NCI-H82 (cell line): ENCODE data around the gene TUBA4A.

ENCODE experiments used
- DNase-seq: peaks from one replicate; lab custom pipeline; 2025; lab: John Stamatoyannopoulos, UW

The TUBA4A gene

DNA sequence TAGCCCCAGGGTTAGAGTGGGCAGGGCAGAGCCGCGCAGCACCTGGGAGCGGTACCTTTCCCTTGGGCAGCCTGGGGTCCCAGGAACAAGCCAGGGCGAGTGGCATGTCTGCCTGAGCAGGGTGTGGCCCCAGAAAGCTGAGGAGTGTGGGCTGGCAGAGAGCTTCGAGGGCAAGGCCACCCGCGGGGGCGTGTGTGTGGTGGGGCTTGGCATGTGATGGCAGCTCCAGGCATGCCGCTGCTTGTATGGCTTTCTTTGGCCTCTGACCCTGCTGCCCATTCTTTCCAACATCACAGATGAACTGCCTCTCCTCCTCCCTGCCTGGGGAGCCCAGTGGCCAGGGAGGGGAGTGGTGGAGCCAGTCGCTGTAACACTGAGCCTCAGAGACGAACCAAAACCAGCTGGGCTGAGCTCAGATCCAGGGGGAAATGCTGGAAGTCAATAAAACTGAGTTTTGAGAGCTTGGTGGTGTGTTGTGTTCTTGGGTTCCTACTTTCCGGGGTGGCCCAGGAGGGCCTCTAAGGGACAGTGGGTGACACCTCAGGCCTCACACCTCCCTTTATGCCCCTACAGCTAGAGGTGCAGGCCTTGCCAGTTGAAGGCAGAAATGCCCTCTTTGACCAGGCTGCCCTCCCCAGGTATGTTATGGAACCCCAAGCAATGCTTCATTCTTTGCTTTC is 32.9 kb upstream of the TUBA4A start:
- no peak for DNase-seq

GRCh38 chr2:219285894-219286425 is 32.2 kb upstream of the TUBA4A start:
- DNase-seq, result peak; percentile 68

GRCh38 chr2:219285373-219285735 is 31.6 kb upstream of the TUBA4A start:
- no peak for DNase-seq

GRCh38 chr2:219284501-219285372 is 31.0 kb upstream of the TUBA4A start:
- DNase-seq, result no peak

GRCh38 chr2:219282943-219283581 is 29.3 kb upstream of the TUBA4A start:
- no peak for DNase-seq

DNA sequence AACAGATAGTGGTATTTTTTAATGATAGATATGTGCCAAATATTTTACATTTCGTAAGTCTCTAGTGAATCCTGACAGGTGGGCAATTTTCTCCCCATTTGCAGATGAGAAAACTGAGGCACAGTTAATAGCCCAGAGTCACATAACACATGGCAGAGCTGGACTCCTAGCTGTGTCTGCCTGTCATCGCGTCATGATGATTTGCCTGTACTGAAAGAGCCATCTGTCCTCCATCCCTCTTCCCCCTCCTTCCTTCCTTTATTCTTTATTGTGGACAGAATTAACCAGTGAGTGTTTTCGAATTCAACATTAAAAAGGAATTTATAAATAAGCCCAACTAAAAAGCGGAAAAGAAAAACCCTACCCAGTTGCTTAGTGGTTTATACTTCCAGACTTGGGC is 28.7 kb upstream of the TUBA4A start:
- DNase-seq, result no peak

- no peak for DNase-seq
These were observed 27.9 kb upstream of the TUBA4A start for GRCh38 chr2:219281588-219281987.

- DNase-seq, result no peak
These were observed 26.9 kb upstream of the TUBA4A start for GRCh38 chr2:219280651-219281050.

DNA sequence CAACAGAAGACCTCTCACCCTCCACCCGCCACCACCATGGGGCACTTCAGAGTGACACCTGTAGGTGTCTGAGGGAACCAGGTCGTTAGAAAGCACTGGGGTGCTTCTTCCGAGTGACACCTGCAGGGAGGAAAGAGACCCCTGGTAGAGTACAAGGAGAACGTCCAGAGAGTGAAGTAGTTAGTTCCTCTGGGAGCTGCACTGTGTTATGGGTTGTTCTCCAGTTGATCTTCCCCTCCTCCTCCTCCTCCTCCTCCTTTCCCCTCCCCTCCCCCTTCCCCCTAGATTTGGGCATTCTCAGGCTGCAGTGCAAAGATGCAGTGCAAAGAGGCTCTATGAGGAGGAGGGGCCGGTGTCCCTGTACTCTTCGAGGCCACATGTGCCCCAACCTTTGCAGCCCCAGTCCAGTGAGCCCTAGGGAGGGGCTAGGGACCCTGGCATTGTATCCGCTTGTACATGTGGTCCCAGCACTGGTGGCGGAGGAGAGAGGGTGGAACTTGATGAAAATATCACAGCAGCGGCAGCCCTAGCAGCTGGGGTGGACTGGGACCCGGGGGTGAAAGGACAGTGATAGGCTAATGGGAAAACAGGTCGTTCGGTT is 26.3 kb upstream of the TUBA4A start:
- no peak for DNase-seq

DNA sequence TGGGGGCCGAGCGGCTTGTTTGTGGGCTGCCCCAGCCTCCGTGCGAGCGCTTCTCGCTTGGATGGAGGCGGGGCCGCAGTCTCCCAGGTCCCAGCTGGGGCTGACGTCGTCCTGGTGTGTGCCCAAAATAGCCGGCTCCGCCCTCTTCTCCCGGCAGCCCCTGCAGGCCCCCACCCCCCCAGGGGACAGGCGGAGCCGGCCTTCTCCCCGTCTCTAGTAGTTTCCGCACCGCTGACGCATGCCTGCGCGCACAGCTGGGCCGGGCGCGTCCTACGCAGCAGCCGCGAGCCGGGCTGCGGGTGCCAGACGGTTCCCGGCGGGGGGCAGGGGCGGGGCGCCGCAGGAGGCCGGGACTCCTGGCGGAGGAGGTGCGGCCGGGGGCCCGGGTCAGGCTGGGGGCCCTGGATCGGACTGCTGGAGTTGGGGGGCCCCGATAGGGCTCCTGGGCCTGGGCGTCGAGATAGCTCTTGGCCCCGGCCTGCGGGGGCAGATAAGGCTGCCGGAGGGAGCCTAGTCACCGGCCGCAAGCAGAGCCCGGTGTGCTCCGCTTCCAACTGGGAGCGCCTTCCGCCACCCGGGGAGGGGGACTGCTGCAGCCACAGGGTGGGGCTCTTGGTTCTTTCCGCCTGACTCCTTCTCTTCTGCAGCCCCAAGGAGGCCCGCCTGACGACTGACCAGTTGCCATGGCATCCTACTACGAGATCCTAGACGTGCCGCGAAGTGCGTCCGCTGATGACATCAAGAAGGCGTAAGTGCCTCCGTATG is 25.6 kb upstream of the TUBA4A start, which contains the start of gene DNAJB2:
Gene DNAJB2 (plus strand): TSS at position 216 of the 765 bp plus-strand sequence. CDS start 468 bp downstream, at position 684.
- peak; percentile 99 for DNase-seq

- no peak for DNase-seq
These were observed 25.0 kb upstream of the TUBA4A start for GRCh38 chr2:219278655-219279150.

- DNase-seq, result peak; percentile 87
These were observed 24.3 kb upstream of the TUBA4A start for GRCh38 chr2:219277703-219278654.

GRCh38 chr2:219274361-219274921 is 20.7 kb upstream of the TUBA4A start:
- no peak for DNase-seq

DNA sequence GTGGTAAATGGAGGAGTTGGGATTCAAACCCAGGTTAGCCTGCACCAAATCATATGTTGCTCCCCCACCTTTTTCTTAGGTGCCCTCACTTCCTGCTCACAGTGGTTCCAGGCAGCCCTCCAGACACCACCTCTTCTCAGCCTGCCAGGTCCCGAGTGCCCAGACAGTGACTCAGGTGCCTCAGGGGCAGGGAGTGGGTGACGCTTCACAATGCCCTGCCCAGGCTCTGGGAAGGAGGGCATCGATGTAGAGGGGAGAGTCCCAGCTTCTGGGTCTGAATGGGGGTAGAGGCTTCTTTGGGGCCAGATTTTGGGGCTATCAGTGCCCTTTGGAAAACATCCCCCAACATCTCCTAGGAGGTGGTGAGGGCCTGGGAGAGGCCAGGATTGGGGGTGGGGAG is 20.2 kb upstream of the TUBA4A start:
- no peak for DNase-seq

DNA sequence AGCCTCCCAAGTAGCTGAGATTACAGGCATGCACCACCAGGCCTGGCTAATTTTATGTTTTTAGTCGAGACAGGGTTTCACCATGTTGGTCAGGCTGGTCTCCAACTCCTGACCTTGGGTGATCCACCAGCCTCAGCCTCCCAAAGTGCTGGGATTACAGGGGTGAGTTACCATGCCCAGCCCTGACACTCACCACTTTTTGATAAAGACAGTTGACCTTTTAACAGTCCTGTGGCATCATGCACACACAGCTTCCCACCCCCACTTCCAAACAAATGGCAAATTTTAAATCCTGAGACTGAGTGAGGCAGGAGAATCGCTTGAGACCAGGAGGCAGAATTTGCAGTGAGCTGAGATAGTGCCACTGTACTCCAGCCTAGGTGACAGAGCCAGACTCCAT is 19.3 kb upstream of the TUBA4A start:
- DNase-seq, result peak; percentile 39

GRCh38 chr2:219272356-219272755 is 18.6 kb upstream of the TUBA4A start:
- DNase-seq, result no peak

DNA sequence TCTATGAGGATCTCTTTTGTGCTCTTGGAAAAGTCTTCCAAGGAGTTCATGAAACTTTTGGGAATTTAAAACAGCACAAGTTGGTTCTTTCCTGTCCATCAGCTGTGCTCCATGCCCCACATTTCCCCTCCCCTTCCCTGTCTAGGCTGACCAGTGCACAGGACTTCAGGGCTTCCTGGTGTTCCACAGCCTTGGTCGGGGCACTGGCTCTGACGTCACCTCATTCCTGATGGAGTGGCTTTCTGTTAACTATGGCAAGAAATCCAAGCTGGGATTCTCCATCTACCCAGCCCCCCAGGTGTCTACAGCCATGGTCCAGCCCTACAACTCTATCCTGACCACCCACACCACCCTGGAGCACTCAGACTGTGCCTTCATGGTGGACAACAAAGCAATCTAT is 17.3 kb upstream of the TUBA4A start:
- DNase-seq, result no peak

DNA sequence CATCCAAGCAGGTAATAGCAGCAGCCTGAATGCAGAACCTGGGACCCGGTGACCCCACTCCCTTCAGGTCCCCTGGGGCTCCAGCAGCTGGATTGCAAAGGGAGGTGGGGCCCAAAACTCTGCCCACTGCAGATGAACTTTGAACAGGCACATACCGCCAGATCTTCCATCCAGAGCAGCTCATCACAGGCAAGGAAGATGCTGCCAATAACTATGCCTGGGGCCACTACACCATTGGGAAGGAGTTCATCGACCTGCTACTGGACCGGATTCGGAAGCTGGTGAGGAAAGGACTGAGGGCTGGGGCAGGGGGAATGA is 16.3 kb upstream of the TUBA4A start:
- no peak for DNase-seq

- no peak for DNase-seq
These were observed 15.8 kb upstream of the TUBA4A start for GRCh38 chr2:219269362-219270054.
